Left ventricle myocardium inferior (tissue), 1 donor: ENCODE measurements around the gene MAGI1. TPM values are rescaled to one million over a fixed set of nuclear protein-coding genes. Genes with fewer than 3 reads are reported as not detected.

Source experiments
- DNase-seq: peaks from one replicate; pipeline ENCODE4 v3.0.0-alpha.2; 2020
- H3K27ac ChIP-seq: fragments of 200-600 bp; replicated peaks from 2 replicates; pipeline ENCODE4 v1.8.0; 2021
- H3K27me3 ChIP-seq: fragments of 200-600 bp; 2 replicates; pipeline ENCODE4 v1.8.0; 2021; ENCODE audit warnings: low read depth
- H3K36me3 ChIP-seq: fragments of 200-600 bp; 2 replicates; pipeline ENCODE4 v1.8.0; 2021
- H3K4me1 ChIP-seq: fragments of 200-600 bp; 2 replicates; pipeline ENCODE4 v1.8.0; 2021
- H3K4me3 ChIP-seq: fragments of 200-600 bp; 2 replicates; pipeline ENCODE4 v1.8.0; 2021; ENCODE audit warnings: mild to moderate bottlenecking, moderate library complexity
- H3K9me3 ChIP-seq: fragments of 200-600 bp; replicated peaks from 2 replicates; pipeline ENCODE4 v1.8.0; 2021
- intact Hi-C: fragments of 100-400 bp; cut with micrococcal nuclease; formaldehyde crosslinking; loops from one replicate; pipeline ENCODE4 v1.11.0; 2022
- total RNA-seq: library from RNA; stranded (reverse); fragmentation: NEBNext Ultra II Directional; extraction: Animal tissue kit (Norgen Biotek cat#: 25700); gene quantifications from one replicate; pipeline ENCODE4 v1.2.1, GENCODE V29; 2021
- TF ChIP-seq, protein P1 (sequence below): fragments of 200-600 bp; IDR thresholded peaks from 2 replicates; pipeline ENCODE4 v1.8.0; 2021; ENCODE audit warnings: antibody characterized with exemption, mild to moderate bottlenecking, borderline replicate concordance
- donor health status: DM: no; HTN: yes; CAD: no; lungs with severe emphysema.

Gene MAGI1
- total RNA-seq, 1 donor from 2014 or later = 36.6 TPM

DNA sequence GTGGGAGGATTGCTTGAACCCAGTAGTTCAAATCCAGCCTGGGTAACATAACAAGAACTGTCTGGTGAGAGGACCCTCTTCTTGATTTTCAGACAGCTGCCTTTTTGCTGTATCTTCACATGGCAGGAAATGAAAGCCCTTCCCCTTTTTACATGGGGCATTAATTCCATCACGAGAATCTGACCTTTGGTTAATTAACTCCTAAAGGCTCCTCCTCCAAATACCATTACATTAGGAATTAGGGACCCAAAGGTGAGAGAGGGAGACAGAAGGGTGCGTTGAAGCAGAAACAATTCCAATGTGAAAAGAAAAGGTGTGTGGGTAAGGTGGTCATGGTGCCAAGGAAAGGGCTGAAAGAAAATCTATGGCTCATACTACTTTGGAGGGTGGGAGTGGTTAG, 536.2 kb downstream of the MAGI1 start:
- Histone ChIP-seq H3K4me3 (no peak overlapping the region), H3K9me3 (no peaks in the 10 kb centered on the region), H3K27me3 (no peaks in the 10 kb centered on the region), H3K36me3 (no peaks in the 10 kb centered on the region), H3K27ac (no peak overlapping the region), H3K4me1 (peaks cover 9% of the 10 kb centered on the region)
- TF ChIP-seq, protein P1, sequence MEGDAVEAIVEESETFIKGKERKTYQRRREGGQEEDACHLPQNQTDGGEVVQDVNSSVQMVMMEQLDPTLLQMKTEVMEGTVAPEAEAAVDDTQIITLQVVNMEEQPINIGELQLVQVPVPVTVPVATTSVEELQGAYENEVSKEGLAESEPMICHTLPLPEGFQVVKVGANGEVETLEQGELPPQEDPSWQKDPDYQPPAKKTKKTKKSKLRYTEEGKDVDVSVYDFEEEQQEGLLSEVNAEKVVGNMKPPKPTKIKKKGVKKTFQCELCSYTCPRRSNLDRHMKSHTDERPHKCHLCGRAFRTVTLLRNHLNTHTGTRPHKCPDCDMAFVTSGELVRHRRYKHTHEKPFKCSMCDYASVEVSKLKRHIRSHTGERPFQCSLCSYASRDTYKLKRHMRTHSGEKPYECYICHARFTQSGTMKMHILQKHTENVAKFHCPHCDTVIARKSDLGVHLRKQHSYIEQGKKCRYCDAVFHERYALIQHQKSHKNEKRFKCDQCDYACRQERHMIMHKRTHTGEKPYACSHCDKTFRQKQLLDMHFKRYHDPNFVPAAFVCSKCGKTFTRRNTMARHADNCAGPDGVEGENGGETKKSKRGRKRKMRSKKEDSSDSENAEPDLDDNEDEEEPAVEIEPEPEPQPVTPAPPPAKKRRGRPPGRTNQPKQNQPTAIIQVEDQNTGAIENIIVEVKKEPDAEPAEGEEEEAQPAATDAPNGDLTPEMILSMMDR = no peak
- intact Hi-C loops = no loop called here
- DNase-seq = no peak

DNA sequence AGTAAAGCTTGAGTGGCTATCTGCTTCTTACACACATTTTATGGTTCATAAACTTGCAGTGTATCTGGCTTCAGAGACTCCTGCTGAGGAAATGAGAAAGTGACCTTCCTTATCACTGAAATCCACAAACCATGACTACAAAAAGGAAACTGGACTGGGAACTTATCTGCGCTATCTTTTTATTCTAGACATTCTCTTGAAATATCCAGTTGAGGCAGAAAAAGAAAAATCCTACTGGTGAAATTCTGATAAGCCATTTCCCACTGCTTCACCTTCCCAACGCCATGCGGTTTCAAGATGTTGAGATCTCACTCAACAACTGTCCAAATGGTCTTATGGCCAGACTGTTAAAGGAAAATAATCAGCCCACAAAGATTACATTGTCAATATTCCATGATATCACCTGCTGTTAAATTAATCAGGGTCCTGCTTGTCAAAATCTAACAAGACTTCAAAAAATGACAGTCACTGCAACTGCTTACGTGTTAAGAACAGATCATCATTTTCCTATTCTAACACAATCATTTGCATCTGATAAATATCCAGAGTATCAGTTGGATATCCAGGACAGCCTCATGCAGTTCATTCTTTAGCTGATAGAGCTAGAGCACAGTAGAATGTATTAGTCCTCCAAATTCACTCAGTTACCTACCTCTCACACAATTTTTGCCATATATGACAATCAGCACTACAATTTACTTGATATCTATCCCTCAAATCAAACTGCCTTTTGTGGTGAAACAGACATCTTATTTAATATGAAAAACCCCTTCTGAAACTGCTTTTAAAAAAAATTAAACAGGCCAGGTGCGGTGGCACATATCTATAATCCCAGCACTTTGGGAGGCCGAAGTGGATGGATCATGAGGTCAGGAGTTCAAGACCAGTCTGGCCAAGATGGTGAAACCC, 538.1 kb downstream of the MAGI1 start:
- Histone ChIP-seq H3K4me1 (peaks cover 21% of the 10 kb centered on the region), H3K9me3 (no peaks in the 10 kb centered on the region), H3K36me3 (no peaks in the 10 kb centered on the region), H3K27ac (no peak overlapping the region), H3K27me3 (no peaks in the 10 kb centered on the region), H3K4me3 (no peak overlapping the region)
- no peak for DNase-seq
- TF ChIP-seq, protein P1 = no peak
- intact Hi-C loops = no loop called here

DNA sequence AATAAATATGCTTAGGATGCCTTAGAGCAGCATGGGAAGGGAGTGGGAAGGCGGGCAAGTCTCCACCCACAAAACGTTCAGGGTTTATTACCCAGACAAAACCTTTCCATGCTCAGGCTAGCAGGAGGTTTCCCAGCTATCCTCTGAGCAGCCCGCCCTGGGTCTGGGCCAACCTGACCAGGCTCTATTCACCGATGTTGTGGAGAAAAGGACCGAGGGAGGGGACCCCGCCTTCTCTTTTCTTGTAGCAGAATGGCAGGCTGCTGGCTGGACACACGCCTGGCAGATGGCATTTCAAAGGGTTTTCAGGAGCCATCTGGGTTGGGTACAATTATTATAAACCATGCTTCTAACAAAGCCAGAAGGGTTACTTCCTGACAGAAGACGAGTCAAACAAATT, 540.9 kb downstream of the MAGI1 start:
- peaks cover 28% of the 10 kb centered on the region for H3K4me1 ChIP-seq
- no peaks in the 10 kb centered on the region for H3K27me3 ChIP-seq
- H3K9me3 ChIP-seq = no peaks in the 10 kb centered on the region
- H3K4me3 ChIP-seq = no peak overlapping the region
- no peak for DNase-seq
- H3K27ac ChIP-seq = no peak overlapping the region
- TF ChIP-seq, protein P1 = no peak
- intact Hi-C loops = no loop called here
- H3K36me3 ChIP-seq = no peaks in the 10 kb centered on the region

DNA sequence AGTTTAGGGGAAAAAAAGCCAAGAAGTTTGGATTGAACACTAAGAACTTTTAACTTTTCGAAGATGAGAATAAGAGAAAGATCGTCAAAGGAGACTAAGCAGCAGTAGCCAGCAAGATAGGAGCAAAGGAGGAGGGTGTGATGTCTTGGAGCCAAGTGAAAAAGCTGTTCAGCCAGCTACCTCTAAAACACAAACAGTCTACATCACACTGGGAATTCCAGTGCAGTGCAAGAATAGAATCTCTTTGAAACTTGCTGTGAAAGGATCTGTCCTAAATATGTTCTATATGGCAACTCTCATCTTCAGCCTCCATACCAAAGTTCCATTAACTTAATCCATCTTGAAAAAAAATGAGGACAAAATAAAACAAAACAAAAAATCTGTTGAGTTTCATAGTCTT, 541.5 kb downstream of the MAGI1 start:
- peaks cover 28% of the 10 kb centered on the region for H3K4me1 ChIP-seq
- no peaks in the 10 kb centered on the region for H3K36me3 ChIP-seq
- H3K27me3 ChIP-seq = no peaks in the 10 kb centered on the region
- no peaks in the 10 kb centered on the region for H3K9me3 ChIP-seq
- H3K4me3 ChIP-seq = no peak overlapping the region
- TF ChIP-seq, protein P1 = no peak
- intact Hi-C loops = no loop called here
- H3K27ac ChIP-seq = no peak overlapping the region
- DNase-seq = no peak

DNA sequence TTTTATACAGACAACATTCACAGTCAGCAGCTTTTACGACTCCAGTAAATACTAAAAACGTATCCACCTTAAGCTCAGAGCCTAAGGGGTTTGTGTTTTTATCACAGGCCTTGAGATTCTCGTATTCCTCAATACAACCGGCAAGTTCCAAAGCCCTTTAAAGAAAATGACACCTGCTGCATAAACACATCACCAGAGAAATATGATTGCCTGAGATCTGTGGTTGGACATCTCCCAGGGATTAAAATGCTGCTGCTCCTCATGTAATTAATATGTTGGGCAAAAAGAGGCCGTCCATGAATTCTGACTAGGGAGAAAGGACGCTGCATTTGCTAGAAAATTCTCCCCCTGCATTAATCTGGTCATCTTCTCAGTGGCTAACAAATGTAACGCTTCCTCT, 544.8 kb downstream of the MAGI1 start:
- no peaks in the 10 kb centered on the region for H3K27me3 ChIP-seq
- no peak overlapping the region for H3K4me3 ChIP-seq
- no peak for DNase-seq
- H3K27ac ChIP-seq = no peak overlapping the region
- no peaks in the 10 kb centered on the region for H3K36me3 ChIP-seq
- TF ChIP-seq, protein P1 = no peak
- H3K9me3 ChIP-seq = no peaks in the 10 kb centered on the region
- peaks cover 35% of the 10 kb centered on the region for H3K4me1 ChIP-seq
- intact Hi-C loops = no loop called here
